A549 (cell line): Measurements from ENCODE around the gene OPCML. TPM values are rescaled to one million over a fixed set of nuclear protein-coding genes. Genes with fewer than 3 reads are reported as not detected.

Experiments
- ATAC-seq, 2 experiments: fragments of 200-7000 bp in 1 of 2; fragments of >200 bp in 1 of 2; cut with Nextera tagmentation in 1 of 2; cut with Tn5 transposase in 1 of 2; 3 replicates each; pipeline versions ENCODE4 v1.8.0 to v1.9.1; 2018 to 2020; ENCODE audit warnings: mild to moderate bottlenecking in 1 of 2, moderate library complexity in 1 of 2
- CTCF ChIA-PET: fragments of 300-600 bp; sonication (Branson Sonifier 250); formaldehyde crosslinking; extraction: SDS; loops from one replicate; lab custom pipeline; 2021; ENCODE audit warnings: antibody characterized with exemption, inconsistent platforms; lab: Yijun Ruan, JAX
- POLR2A ChIA-PET: fragments of 350-600 bp; formaldehyde crosslinking; extraction: SDS; loops from one replicate; lab custom pipeline; 2021; ENCODE audit warnings: antibody characterized with exemption, inconsistent platforms; lab: Yijun Ruan, JAX
- DNase-seq, 2 experiments: peaks; one replicate each; pipeline versions ENCODE4 v3.0.0 to v3.0.0-alpha.2; 2011 to 2016; ENCODE audit warnings: low read depth in 1 of 2, low spot score in 1 of 2
- FAIRE-seq: peaks from 2 replicates; lab custom pipeline; 2011; peaks lifted over from hg19 to GRCh38; lab: Jason Lieb, UNC
- H3K27ac ChIP-seq, 2 experiments: fragments of >200 bp; sonication (Bioruptor Twin); formaldehyde crosslinking; 3 replicates each; pipeline ENCODE4 v1.5.1; 2016 to 2017
- H3K4me1 ChIP-seq: fragments of >200 bp; sonication (Bioruptor Twin); formaldehyde crosslinking; 3 replicates; pipeline ENCODE4 v1.6.1; 2016
- H3K4me2 ChIP-seq: fragments of >200 bp; sonication (Bioruptor Twin); formaldehyde crosslinking; 3 replicates; pipeline ENCODE4 v1.6.1; 2016
- H3K4me3 ChIP-seq: fragments of >200 bp; sonication (Bioruptor Twin); formaldehyde crosslinking; 3 replicates; pipeline ENCODE4 v1.5.1; 2016
- H3K9me3 ChIP-seq: fragments of >200 bp; sonication (Bioruptor Twin); formaldehyde crosslinking; 3 replicates; pipeline ENCODE4 v1.6.1; 2016
- ATOH8 ChIP-seq: fragments of 250-450 bp; sonication (Bioruptor Pico); IDR thresholded peaks from 2 replicates; pipeline ENCODE4 v1.5.0; 2020; ENCODE audit warnings: low read depth, mild to moderate bottlenecking, moderate library complexity
- CBX2 ChIP-seq: fragments of 200-600 bp; sonication (generic); IDR thresholded peaks from 2 replicates; pipeline ENCODE4 v1.6.1; 2016; ENCODE audit warnings: low read depth, mild to moderate bottlenecking, borderline replicate concordance
- CEBPB ChIP-seq, 2 experiments: fragments of >200 bp in 1 of 2; sonication (Bioruptor Twin) in 1 of 2; formaldehyde crosslinking in 1 of 2; IDR thresholded peaks; 2 replicates each; pipeline ENCODE4 v1.6.1; 2012 to 2016
- CHD2 ChIP-seq: fragments of 150-350 bp; IDR thresholded peaks from 2 replicates; pipeline ENCODE4 v1.6.1; 2014; ENCODE audit warnings: low read length; ENCODE audit not compliant: partially characterized antibody
- CHD4 ChIP-seq: fragments of 200-600 bp; sonication (generic); IDR thresholded peaks from 2 replicates; pipeline ENCODE4 v1.6.1; 2016; ENCODE audit warnings: antibody characterized with exemption, mild to moderate bottlenecking, borderline replicate concordance
- ELK1 ChIP-seq: fragments of 150-350 bp; IDR thresholded peaks from 2 replicates; pipeline ENCODE4 v1.6.1; 2014; ENCODE audit warnings: low read depth, mild to moderate bottlenecking, low read length
- EP300 ChIP-seq, 2 experiments: fragments of >200 bp; sonication (Bioruptor Twin); formaldehyde crosslinking; IDR thresholded peaks; 2 replicates in 1 of 2; 3 replicates in 1 of 2; pipeline ENCODE4 v1.6.1; 2016 to 2017
- ESRRA ChIP-seq: fragments of 150-350 bp; IDR thresholded peaks from 2 replicates; pipeline ENCODE4 v1.6.1; 2014; ENCODE audit warnings: mild to moderate bottlenecking, low read length, borderline replicate concordance
- FOXS1 ChIP-seq: fragments of 250-450 bp; sonication (Bioruptor Pico); IDR thresholded peaks from 2 replicates; pipeline ENCODE4 v1.5.0; 2020; ENCODE audit warnings: mild to moderate bottlenecking, moderate library complexity
- GATA3 ChIP-seq: IDR thresholded peaks from 2 replicates; pipeline ENCODE4 v1.6.1; 2012; ENCODE audit warnings: borderline replicate concordance
- HOXB5 ChIP-seq: fragments of 250-450 bp; sonication (Bioruptor Pico); IDR thresholded peaks from 2 replicates; pipeline ENCODE4 v1.5.0; 2020; ENCODE audit warnings: mild to moderate bottlenecking, moderate library complexity
- JUN ChIP-seq, 2 experiments: fragments of >200 bp; sonication (Bioruptor Twin); formaldehyde crosslinking; IDR thresholded peaks; 2 replicates in 1 of 2; 3 replicates in 1 of 2; pipeline ENCODE4 v1.6.1; 2016 to 2017
- MAX ChIP-seq: IDR thresholded peaks from 2 replicates; pipeline ENCODE4 v1.6.1; 2012
- NFE2L2 ChIP-seq: fragments of 150-350 bp; conservative IDR thresholded peaks from 2 replicates; pipeline ENCODE4 v1.6.1; 2014; ENCODE audit warnings: low read length
- NPAS2 ChIP-seq: fragments of 250-450 bp; sonication (Bioruptor Pico); IDR thresholded peaks from 2 replicates; pipeline ENCODE4 v1.8.0; 2022; ENCODE audit warnings: mild to moderate bottlenecking, moderate library complexity, borderline replicate concordance
- NR3C1 ChIP-seq: fragments of >200 bp; sonication (Bioruptor Twin); formaldehyde crosslinking; IDR thresholded peaks from 3 replicates; pipeline ENCODE4 v1.6.1; 2017
- RARB ChIP-seq: fragments of 250-450 bp; sonication (Bioruptor Pico); IDR thresholded peaks from 2 replicates; pipeline ENCODE4 v1.8.0; 2021; ENCODE audit warnings: mild to moderate bottlenecking, moderate library complexity
- RCOR1 ChIP-seq: fragments of 150-350 bp; IDR thresholded peaks from 2 replicates; pipeline ENCODE4 v1.6.1; 2014; ENCODE audit warnings: antibody characterized with exemption, low read length, low read depth
- SMC3 ChIP-seq: fragments of >200 bp; sonication (Bioruptor Twin); formaldehyde crosslinking; IDR thresholded peaks from 3 replicates; pipeline ENCODE4 v1.6.1; 2018; ENCODE audit warnings: inconsistent platforms
- TFCP2L1 ChIP-seq: fragments of 250-450 bp; sonication (Bioruptor Pico); IDR thresholded peaks from 2 replicates; pipeline ENCODE4 v1.5.0; 2021; ENCODE audit warnings: mild to moderate bottlenecking
- TP53 ChIP-seq: fragments of 250-450 bp; sonication (Bioruptor Pico); IDR thresholded peaks from 2 replicates; pipeline ENCODE4 v1.5.0; 2021; ENCODE audit warnings: mild to moderate bottlenecking, moderate library complexity
- ZFP36 ChIP-seq: fragments of 450-650 bp; IDR thresholded peaks from 2 replicates; pipeline ENCODE4 v1.6.1; 2014; ENCODE audit warnings: borderline replicate concordance; ENCODE audit not compliant: partially characterized antibody
- ZNF302 ChIP-seq: fragments of 250-450 bp; sonication (Bioruptor Pico); IDR thresholded peaks from 2 replicates; pipeline ENCODE4 v1.9.0; 2021; ENCODE audit warnings: inconsistent platforms, mild to moderate bottlenecking, moderate library complexity
- ZSCAN20 ChIP-seq: fragments of 250-450 bp; sonication (Bioruptor Pico); IDR thresholded peaks from 2 replicates; pipeline ENCODE4 v1.8.0; 2022; ENCODE audit warnings: mild to moderate bottlenecking, moderate library complexity
- WGBS: methylation state at CpG from one replicate; pipeline ENCODE4 v1.1.6; 2017; ENCODE audit errors: missing lambda C conversion rate; 5-methylcytosine and 5-hydroxymethylcytosine counted together
- polyA plus RNA-seq, 4 experiments: library from polyadenylated mRNA; depleted of rRNA in 3 of 4; stranded (reverse); fragments of >200 nt; fragmentation: RNase III in 1 of 4; extraction: RNeasy Plus Mini Kit Qiagen cat#74134 plus additional on column Dnase treatment in 1 of 4; gene quantifications; 2 replicates in 3 of 4; 3 replicates in 1 of 4; pipeline ENCODE4 v1.2.3, GENCODE V29; 2011 to 2017

Gene OPCML
- polyA plus RNA-seq, 2 of the 4 experiments (the other 2 are of a cell fraction), result not detected

- H3K4me3 ChIP-seq, result no peak overlapping the region
- 15% methylated on average over 1 of the region's 1 CpG for WGBS
- H3K27ac ChIP-seq, result no peak overlapping the region
- no peak overlapping the region for H3K4me2 ChIP-seq
- ATAC-seq, result no peak
- no peak for FAIRE-seq
- no peaks in the 10 kb centered on the region for H3K9me3 ChIP-seq
- DNase-seq, result no peak
- no peak for TF ChIP-seq TFCP2L1
- TF ChIP-seq MAX, result no peak
- TF ChIP-seq ZNF302 (CRISPR knock-in tag), result no peak
- no peak for TF ChIP-seq NFE2L2
- TF ChIP-seq CBX2, result no peak
- no peak for TF ChIP-seq ELK1
- no peak for TF ChIP-seq GATA3
- TF ChIP-seq CEBPB (IDR thresholded peaks at IDR 0.05), result no peak
- TF ChIP-seq ZSCAN20 (CRISPR knock-in tag), result no peak
- CTCF ChIA-PET, result no interaction called here
- POLR2A ChIA-PET, result no interaction called here
- no peaks in the 10 kb centered on the region for H3K4me1 ChIP-seq
Observed at GRCh38 chr11:132983641-132983978, 548.7 kb downstream of the OPCML start.

- Histone ChIP-seq H3K9me3 (no peaks in the 10 kb centered on the region), H3K4me3 (no peak overlapping the region), H3K4me2 (no peak overlapping the region), H3K4me1 (no peaks in the 10 kb centered on the region), H3K27ac (no peak overlapping the region)
- WGBS, result 5% methylated on average over 7 of the region's 7 CpGs
- POLR2A ChIA-PET, result no interaction called here
- FAIRE-seq (no peak), ATAC-seq (no peak), DNase-seq (no peak)
- CTCF ChIA-PET, result no interaction called here
- TF ChIP-seq ATOH8 (CRISPR knock-in tag) (no peak), NR3C1 (no peak), ELK1 (no peak)
- TF ChIP-seq, all 56 proteins: peak for 0
Observed at GRCh38 chr11:132982772-132983640, 549.3 kb downstream of the OPCML start.

- FAIRE-seq (no peak), ATAC-seq (no peak)
- H3K9me3 ChIP-seq, result no peaks in the 10 kb centered on the region
- 16% methylated on average over 17 of the region's 17 CpGs for WGBS
- TF ChIP-seq HOXB5 (CRISPR knock-in tag) (no peak), ZFP36 (no peak), RARB (CRISPR knock-in tag) (no peak), NPAS2 (CRISPR knock-in tag) (no peak), CHD2 (no peak), TP53 (CRISPR knock-in tag) (no peak), EP300 (IDR thresholded peaks at IDR 0.05) (no peak), NFE2L2 (no peak), SMC3 (no peak), ESRRA (no peak), JUN (IDR thresholded peaks at IDR 0.05) (no peak), FOXS1 (CRISPR knock-in tag) (no peak), GATA3 (no peak), TFCP2L1 (no peak), CHD4 (no peak), RCOR1 (no peak)
- TF ChIP-seq, all 56 proteins: peak for 0
- Histone ChIP-seq H3K4me1 (no peaks in the 10 kb centered on the region), H3K4me3 (no peak overlapping the region), H3K4me2 (no peak overlapping the region), H3K27ac (no peak overlapping the region)
- ChIA-PET CTCF (interaction anchor here (1.7 kb wide), 1 partner anchor 41 kb away, joined by 5 read pairs; no protein-coding TSS in a partner anchor), POLR2A (no interaction called here)
- no peak for DNase-seq
Observed at GRCh38 chr11:132981131-132981956, 551.0 kb downstream of the OPCML start.
